Pons (tissue), 1 donor: ENCODE results near the gene TNNI3.

ENCODE experiments used
- DNase-seq: peaks from one replicate; pipeline ENCODE4 v3.0.0-alpha.2; 2016; ENCODE audit warnings: low spot score

TNNI3 gene

DNA sequence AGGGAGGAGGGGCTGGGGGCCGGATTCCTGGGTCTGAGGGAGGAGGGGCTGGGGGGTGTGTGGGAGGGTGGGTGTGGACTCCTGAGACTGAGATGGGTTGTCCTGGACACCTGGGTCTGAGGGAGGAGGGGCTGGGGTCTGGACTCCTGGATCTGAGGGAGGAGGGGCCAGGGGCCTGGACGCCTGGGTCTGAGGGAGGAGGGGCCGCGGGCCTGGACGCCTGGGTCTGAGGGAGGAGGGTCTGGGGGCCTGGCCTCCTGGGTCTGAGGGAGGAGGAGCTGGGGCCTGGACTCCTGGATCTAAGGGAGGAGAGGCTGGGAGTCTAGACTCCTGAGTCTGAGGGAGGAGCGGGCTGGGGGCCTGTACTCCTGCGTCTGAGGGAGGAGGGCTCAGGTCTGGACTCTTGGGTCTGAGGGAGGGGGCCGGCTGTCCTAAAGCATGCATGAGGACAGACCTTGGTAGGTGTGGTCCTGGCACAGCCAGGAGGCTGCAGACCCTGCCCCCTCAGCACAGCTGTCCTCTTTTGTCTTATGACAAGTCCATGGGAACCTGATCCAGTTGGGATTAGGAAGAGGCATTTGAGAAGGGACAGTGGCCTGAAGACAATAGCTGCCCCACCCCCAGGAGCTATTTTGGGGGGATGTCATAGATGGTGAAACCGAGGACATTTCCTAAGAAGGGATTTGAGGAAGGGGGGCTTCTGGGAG lies 9.8 kb downstream of the TNNI3 start:
- no peak for DNase-seq

DNA sequence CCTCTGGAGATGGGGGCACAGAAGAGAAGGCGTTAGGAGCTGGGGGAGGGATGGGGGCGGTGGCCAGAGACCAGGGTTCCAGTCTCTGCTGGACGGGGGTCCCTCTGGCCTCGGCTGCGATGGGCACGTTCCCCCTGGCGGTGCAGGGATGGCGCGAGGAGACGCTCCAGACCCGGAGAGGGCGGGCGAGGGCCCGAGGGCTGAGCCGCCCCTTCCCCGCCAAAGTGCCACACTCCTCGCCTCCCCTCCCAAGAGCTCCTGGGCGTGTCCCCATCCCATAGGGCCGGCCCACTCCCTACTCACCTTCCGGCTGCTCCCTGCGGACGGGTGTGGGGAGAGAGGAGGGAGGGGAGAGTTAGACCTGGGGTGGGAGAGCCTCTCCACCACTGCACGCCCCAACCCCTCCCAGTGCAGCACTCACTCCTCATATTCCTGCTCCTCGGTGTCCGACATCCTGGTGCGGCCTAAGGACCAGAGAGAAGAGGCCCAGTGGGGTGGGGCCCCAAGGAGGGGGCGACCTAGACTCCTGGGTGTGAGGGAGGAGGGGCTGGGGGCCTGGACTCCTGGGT lies 10.7 kb downstream of the TNNI3 start:
- no peak for DNase-seq

DNA sequence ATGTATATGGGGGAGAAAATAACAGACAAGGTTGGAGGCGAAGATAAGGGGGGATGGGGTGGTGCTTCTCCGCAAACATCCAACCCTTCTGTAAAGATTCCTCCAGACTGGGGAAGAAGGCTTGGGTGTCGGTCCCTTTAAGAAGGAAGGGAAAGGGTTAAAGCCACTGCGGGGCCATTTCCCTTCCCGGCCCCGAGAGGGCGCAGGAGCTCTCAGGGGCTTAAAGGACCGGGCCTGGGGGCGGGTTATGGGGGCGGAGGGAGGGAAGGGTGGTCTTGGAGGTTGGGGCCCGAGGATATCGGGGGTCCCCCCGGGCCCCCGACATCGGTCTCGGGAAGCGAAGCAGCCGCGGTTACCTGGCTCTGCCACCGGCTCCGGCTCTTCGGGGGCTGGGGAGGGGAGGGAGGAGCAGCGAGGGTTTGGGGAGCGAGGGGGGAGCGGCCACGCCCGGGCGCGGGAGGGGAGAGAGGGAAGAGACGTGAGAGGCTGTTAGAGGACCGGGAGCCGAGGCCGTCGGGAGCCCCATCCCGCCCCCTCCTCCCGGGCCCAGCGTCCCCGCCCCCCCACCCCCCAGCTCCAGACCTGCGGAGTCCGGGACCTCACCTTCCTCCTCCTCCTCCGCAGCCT lies 11.3 kb downstream of the TNNI3 start:
- no peak for DNase-seq

DNA sequence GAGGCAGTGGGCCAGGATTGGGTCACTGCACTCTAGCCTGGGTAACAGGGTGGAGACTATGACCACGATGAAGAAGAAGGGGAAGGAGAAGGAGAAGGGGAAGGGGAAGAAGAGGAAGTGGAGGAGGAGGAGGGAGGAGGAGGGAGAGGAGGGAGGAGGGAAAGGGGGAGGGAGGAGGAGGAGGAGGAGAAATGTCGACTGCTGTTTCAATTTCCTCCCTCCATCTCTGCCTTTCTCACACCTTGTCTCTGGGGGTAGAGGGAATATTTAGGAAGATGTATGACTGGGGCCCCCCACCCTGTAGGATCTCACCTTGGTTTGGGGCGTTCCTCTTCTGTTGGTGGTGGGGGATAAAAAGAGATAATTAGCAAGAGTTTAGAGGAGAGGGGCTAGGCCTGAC lies 12.3 kb downstream of the TNNI3 start:
- DNase-seq = no peak

DNA sequence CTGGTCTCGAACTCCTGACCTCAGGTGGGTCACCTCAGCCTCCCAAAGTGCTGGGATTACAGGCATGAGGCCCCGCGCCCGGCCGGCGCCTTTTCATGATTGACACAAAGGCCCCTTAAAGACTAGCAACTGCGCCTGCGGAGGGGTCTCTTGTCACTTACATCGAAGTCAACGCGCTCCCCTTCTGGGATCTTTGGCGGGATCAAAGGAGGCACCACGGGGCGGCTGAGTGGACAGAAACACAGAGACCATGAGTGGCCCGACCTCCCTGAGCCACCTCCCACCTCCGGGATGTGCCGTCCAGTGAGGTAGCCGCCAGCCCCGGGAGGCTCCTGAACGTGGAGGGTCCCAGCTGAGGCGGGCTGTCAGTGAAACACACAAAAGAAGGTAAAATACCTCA lies 15.8 kb downstream of the TNNI3 start:
- no peak for DNase-seq

DNA sequence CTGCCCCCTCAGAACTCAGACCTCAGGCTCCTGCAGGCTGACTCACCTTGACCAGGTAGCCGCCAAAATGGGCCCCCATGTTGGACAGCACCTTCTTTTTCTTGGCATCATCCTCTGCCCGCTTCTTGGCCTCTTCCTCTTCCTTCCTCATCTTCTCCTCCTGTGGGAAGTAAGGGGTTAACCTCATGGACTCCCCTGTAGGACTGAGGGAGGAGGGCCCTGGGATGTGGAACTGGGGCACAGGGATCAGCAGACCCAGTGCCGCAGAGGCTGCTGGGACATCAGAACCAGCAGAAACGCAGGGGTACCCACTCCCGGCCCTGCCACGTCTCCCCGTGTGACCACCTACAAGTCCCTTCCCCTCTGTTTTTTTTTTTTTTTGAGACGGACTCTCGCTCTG lies 19.6 kb downstream of the TNNI3 start:
- no peak for DNase-seq

DNA sequence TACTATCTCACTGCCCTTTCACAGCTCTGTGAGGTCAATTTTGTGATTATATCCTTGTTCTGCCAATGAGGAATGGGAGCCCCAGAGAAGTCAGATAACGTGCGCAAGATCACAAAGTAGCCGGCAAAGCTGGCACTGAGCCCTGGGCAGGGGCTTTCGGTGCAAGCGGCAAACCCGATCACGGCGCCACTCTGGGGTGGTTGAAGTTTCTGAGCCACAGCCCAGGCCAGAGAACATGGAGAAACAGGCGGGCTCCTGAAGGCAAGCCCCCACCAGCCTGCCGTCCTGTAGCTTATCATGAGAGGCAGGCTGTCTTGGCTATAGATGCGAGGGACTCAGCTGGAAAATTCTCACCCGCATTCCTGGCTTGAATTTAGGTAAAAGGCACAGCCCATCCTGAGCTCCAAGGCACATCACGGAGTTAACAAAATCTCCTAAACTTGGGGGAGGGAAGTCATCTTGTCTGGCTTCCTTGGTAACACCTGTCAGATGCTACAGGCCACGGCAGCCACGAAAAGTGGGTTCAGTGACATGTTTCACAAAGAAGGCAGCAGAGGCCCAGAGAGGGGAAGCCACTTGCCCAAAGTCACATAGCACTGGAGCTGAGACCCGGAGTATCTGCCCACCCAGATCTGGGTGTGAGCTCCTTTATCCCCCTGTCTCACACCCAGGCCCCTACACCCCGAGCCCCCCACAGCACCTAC lies 21.0 kb downstream of the TNNI3 start:
- DNase-seq = no peak

DNA sequence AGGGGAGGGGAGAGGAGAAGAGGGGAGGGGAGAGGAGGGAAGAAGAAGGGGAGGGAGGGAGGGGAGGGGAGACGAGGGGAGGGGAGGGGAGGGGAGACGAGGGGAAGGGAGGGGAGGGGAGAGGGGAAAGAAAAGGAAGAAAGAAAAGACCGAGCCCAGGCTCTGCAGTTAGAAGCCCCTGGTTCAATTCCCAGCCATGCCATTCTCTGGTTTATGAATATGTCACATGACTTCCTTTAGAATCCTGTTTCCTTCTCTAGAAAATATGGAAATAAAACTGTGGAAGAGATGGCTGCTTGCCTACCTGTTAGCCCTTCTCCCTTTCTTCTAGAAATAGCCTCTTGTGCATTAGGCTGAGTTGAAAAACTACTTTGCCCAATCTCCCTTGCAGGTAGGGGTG lies 22.8 kb downstream of the TNNI3 start:
- no peak for DNase-seq

DNA sequence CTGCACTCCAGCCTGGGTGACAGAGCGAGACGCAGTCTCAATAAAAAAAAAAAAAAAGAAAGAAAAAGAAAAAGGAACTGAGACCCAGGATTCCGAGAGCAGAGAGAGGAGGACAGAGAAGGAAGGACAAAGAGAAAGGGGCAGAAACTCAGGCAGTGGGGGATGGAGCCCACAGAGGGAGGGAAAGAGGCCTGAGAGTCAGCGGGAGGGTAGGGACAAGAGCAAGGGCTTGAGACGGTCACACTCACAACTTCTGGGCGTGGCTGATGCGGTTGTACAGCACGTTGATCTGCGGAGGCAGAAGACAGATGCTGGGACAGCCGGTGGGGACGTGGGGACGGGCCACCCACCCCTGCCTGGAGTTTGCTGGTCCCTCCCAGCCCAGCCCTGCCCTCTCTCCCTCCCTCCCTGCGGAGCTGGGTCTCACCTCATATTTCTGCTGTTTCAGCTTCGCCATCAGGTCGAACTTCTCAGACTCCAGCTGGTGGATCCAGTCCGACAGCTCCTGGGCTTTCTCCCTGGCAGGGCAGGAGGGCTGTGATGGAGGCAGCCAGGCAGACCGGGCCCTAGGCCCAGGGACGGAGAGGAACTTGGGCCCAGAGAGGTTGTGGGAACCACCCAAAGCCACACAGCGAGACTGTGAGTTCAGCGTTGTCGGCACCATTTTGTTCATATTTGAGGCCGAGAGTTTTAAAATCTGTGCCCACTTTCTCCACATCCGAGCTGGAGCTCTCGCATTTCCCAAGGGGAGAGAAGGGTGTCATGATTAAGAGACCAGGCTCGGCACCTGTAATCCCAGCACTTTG lies 23.7 kb downstream of the TNNI3 start:
- no peak for DNase-seq

DNA sequence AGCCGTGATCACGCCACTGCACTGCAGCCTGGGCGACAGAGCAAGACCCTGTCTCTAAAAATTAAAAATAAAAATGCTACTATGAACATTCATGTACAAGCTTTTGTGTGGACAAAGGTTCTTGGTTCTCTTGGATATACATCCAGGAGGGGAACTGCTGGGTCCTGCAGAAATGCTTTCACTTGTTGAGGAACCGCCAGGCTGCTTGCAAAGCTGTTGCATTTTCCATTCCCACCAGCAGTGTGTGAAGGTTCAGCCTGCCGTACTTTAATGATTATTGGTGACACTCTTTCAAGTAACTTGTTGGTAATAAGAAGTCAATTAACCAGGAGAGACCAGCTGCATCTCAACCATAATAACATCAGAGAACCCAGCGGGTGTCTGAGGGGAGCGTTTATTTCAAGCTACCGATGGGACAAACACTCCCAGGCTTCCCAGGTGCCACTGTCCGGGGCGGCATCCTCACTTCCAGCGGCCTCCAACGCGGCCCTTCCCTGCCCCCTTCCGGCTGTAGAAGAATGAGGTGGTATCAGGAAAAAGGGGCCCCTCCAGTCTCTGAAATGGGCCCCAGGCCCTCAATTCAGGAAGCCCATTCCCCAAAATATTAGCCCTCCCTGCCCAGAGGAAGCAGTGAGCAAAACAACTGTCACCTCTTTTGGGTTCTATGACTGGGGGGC lies 24.9 kb downstream of the TNNI3 start:
- no peak for DNase-seq

DNA sequence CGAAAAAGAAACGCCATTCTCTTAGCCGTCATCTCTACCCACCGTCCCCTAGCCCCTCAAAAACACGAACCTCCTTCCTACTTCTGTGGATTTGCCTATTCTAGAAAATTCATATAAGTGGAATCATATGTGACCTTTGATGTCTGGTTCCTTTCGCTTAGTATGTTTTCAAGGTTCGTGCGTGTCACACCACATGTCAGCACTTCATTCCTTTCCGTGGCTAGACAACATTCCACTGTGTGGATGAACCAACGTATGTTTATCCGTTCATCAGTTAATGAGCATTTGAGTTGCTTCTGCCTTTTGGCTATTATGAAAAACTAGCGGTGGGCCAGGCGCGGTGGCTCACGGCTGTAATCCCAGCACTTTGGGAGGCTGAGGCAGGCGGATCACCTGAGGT lies 26.1 kb downstream of the TNNI3 start:
- DNase-seq = no peak

DNA sequence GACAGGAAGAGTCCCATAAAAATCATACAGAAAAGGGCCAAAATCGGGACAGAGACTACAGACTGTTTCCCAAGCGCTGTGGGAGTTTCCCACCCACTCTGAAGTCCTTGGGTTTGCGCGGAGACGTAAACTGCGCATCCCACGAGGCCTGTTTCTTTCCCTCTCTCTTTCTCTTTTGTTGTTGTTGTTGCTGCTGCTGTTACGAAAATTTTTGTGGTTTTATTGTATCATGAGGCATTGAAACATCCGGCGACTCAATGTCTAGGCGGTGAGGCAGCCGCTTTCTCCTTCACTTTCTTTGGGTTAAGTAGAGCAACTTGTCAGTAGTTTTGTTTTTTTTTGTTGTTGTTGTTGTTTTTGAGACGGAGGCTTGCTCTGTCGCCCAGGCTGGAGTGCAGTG lies 38.5 kb downstream of the TNNI3 start:
- no peak for DNase-seq

DNA sequence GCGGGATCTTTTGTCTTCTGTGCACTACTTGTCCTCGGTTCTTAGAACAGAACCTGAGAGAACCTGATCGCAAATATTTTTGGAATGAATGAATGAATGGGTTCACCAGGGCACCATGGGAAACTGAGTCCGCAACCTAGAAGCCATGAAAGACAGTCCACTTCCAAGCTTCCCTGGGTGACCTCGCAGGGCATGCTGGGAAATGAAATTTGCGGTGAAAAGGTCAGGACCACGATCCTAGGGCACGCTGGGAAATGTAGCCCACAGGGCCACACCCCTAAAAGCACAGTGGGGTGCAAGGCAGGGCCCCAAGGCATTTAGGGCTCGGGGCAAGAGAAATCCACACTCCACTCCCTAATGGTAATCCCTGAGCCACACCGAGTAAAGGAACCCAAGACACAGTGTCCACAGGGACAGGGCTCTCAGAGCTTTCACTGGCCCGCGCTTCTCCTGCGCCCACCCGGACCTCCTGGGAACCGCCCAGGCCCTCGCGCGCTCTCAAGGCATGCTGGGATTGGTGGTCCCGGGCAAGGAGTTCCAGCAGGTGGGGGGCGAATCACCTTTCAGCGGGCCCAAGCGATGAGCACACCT lies 39.0 kb downstream of the TNNI3 start:
- DNase-seq = peak; percentile 75

DNA sequence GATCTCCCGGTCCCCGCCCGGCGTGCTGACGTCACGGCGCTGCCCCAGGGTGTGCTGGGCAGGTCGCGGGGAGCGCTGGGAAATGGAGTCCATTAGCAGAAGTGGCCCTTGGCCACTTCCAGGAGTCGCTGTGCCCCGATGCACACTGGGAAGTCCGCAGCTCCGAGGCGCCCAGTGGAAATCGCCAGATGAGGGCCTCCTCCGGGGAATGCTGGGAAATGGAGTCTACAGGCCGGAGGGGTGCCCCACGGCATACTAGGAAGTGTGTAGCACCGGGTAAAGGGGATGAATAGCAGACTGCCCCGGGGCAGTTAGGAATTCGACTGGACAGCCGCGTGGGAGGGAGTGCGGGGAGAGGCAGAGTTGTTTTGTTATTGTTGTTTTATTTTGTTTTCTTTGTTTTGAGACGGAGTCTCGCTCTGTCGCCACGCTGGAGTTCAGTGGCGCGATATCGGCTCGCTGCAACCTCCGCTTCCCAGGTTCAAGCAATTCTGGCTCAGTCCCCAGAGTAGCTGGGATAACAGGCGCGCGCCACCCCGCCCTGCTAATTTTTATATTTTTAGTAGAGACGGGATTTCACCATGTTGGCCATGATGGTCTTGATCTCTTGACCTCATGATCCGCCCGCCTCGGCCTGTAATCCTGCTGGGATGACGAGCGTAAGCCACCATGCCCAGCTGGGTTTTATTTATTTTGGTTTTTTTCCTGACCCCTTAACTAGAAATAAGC lies 39.7 kb downstream of the TNNI3 start:
- DNase-seq = peak; percentile 99

DNA sequence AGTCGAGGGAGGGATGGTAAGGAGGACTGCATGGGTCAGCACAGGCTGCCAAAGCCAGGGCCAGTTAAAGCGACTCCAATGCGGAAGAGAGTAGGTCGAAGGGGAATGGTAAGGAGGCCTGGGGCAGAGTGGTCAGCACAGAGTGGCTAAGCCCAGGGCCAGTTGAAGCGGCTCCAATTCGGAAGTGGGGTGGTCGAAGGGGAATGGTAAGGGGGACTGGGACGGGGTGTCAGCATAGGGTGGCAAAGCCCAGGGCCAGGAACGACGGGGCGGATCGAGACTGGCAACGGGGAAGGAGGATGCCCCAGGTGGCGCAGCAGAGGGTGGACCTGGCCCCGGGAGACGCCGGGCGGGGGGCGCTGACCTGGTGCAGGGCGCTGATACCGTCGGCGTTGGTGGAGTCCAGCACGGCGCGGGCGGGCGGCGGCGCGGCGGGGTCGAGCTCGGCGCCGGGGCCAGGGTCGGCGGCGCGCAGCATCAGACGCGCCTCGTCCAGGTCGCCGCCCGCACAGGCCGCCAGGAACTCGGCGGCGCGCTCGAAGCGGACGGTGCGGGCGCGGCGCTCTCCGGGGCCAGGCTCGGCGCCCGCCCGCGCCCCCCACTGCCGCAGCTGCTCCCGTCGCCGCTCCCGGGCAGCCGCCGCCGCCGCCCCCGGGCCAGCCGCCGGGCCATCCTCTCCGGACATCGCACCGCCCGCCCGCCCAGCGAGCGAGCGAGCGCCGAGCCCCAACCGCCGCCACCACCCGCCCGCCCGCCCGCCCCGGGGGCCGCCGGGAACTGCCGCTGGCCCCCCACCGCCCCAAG lies 40.5 kb downstream of the TNNI3 start, which contains the start of gene PPP1R12C:
TSS of gene PPP1R12C (minus strand) at position 779 of the 804 bp plus-strand sequence. CDS start at position 685, 94 bp downstream.
- no peak for DNase-seq

DNA sequence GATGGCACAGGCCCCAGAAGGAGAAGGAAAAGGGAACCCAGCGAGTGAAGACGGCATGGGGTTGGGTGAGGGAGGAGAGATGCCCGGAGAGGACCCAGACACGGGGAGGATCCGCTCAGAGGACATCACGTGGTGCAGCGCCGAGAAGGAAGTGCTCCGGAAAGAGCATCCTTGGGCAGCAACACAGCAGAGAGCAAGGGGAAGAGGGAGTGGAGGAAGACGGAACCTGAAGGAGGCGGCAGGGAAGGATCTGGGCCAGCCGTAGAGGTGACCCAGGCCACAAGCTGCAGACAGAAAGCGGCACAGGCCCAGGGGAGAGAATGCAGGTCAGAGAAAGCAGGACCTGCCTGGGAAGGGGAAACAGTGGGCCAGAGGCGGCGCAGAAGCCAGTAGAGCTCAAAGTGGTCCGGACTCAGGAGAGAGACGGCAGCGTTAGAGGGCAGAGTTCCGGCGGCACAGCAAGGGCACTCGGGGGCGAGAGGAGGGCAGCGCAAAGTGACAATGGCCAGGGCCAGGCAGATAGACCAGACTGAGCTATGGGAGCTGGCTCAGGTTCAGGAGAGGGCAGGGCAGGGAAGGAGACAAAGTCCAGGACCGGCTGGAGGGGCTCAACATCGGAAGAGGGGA lies 41.2 kb downstream of the TNNI3 start:
- DNase-seq = peak; percentile 74

DNA sequence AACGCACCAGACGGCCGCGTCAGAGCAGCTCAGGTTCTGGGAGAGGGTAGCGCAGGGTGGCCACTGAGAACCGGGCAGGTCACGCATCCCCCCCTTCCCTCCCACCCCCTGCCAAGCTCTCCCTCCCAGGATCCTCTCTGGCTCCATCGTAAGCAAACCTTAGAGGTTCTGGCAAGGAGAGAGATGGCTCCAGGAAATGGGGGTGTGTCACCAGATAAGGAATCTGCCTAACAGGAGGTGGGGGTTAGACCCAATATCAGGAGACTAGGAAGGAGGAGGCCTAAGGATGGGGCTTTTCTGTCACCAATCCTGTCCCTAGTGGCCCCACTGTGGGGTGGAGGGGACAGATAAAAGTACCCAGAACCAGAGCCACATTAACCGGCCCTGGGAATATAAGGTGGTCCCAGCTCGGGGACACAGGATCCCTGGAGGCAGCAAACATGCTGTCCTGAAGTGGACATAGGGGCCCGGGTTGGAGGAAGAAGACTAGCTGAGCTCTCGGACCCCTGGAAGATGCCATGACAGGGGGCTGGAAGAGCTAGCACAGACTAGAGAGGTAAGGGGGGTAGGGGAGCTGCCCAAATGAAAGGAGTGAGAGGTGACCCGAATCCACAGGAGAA lies 42.0 kb downstream of the TNNI3 start:
- DNase-seq = no peak

DNA sequence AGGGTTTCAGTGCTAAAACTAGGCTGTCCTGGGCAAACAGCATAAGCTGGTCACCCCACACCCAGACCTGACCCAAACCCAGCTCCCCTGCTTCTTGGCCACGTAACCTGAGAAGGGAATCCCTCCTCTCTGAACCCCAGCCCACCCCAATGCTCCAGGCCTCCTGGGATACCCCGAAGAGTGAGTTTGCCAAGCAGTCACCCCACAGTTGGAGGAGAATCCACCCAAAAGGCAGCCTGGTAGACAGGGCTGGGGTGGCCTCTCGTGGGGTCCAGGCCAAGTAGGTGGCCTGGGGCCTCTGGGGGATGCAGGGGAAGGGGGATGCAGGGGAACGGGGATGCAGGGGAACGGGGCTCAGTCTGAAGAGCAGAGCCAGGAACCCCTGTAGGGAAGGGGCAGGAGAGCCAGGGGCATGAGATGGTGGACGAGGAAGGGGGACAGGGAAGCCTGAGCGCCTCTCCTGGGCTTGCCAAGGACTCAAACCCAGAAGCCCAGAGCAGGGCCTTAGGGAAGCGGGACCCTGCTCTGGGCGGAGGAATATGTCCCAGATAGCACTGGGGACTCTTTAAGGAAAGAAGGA lies 42.9 kb downstream of the TNNI3 start:
- DNase-seq = no peak
